CD4-positive, alpha-beta memory T cell (primary cell): ENCODE data around the gene CEACAM19. TPM values are rescaled to one million over a fixed set of nuclear protein-coding genes. Genes with fewer than 3 reads are reported as not detected.

ENCODE experiments used
- CTCF ChIA-PET: fragments of 350-600 bp; sonication (Branson Sonifier 250); formaldehyde crosslinking; loops from one replicate; lab custom pipeline; 2021; ENCODE audit warnings: inconsistent platforms; ENCODE audit not compliant: partially characterized antibody; lab: Charles Lee
- POLR2A ChIA-PET: fragments of 350-600 bp; sonication (Branson Sonifier 250); formaldehyde crosslinking; loops from one replicate; lab custom pipeline; 2021; ENCODE audit not compliant: partially characterized antibody; lab: Charles Lee
- DNase-seq, 5 donors: peaks; one replicate each; pipeline versions ENCODE4 v3.0.0 to v3.0.0-alpha.2; 2020 to 2022; ENCODE audit warnings: mixed read lengths in 1 of 5
- H3K27ac ChIP-seq: one replicate; pipeline ENCODE4 v1.7.0; 2013; ENCODE audit warnings: low read depth, low read length
- H3K27me3 ChIP-seq: 2 replicates; pipeline ENCODE4 v1.7.0; 2013; ENCODE audit warnings: mild to moderate bottlenecking, low read length, moderate library complexity; ENCODE audit not compliant: insufficient read depth
- H3K36me3 ChIP-seq: 2 replicates; pipeline ENCODE4 v1.7.0; 2013; ENCODE audit warnings: mild to moderate bottlenecking, low read length, moderate library complexity; ENCODE audit not compliant: insufficient read depth
- H3K4me1 ChIP-seq: 2 replicates; pipeline ENCODE4 v1.7.0; 2013; ENCODE audit warnings: mild to moderate bottlenecking, low read length, moderate library complexity; ENCODE audit not compliant: insufficient read depth
- H3K4me3 ChIP-seq, 2 donors: one replicate each; pipeline ENCODE4 v1.7.0; 2013; ENCODE audit warnings: low read length in 2 of 2, mild to moderate bottlenecking in 1 of 2
- H3K9me3 ChIP-seq, 2 donors: one replicate each; pipeline ENCODE4 v1.7.0; 2013; ENCODE audit warnings: low read length in 2 of 2, control low read depth in 1 of 2; ENCODE audit not compliant: control insufficient read depth in 1 of 2
- H3K27ac Mint-ChIP-seq, 7 donors: one replicate each; pipeline ENCODE4 v1.8.0; 2020 to 2021; ENCODE audit warnings: mixed read lengths in 7 of 7, mild to moderate bottlenecking in 6 of 7, inconsistent platforms in 3 of 7, moderate library complexity in 3 of 7
- H3K27me3 Mint-ChIP-seq, 2 donors: one replicate each; pipeline ENCODE4 v1.8.0; 2020 to 2021; ENCODE audit warnings: mixed read lengths in 2 of 2
- H3K36me3 Mint-ChIP-seq, 2 donors: one replicate each; pipeline ENCODE4 v1.8.0; 2020 to 2021; ENCODE audit warnings: mixed read lengths in 2 of 2, inconsistent platforms in 1 of 2, mild to moderate bottlenecking in 1 of 2
- H3K4me1 Mint-ChIP-seq, 4 donors: one replicate each; pipeline ENCODE4 v1.8.0; 2020 to 2021; ENCODE audit warnings: mixed read lengths in 4 of 4, mild to moderate bottlenecking in 1 of 4
- H3K4me3 Mint-ChIP-seq, 8 donors: one replicate each; pipeline ENCODE4 v1.8.0; 2020 to 2021; ENCODE audit warnings: mixed read lengths in 8 of 8, mild to moderate bottlenecking in 7 of 8, moderate library complexity in 6 of 8, inconsistent platforms in 3 of 8
- H3K9me3 Mint-ChIP-seq, 8 donors: one replicate each; pipeline ENCODE4 v1.8.0; 2020 to 2021; ENCODE audit warnings: mixed read lengths in 8 of 8, mild to moderate bottlenecking in 5 of 8, inconsistent platforms in 3 of 8, moderate library complexity in 1 of 8
- intact Hi-C: fragments of 100-400 bp; cut with micrococcal nuclease; formaldehyde crosslinking; loops from one replicate; pipeline ENCODE4 v1.15.1; 2023
- microRNA-seq: library from miRNA; unstranded; fragments of <30 nt; microRNA quantifications from one replicate; pipeline ENCODE4 v1.2.0, GENCODE V29; 2021; ENCODE audit warnings: borderline replicate concordance, borderline number of aligned reads, borderline microRNAs expressed, mixed read lengths
- polyA plus RNA-seq, 2 donors: library from polyadenylated mRNA; unstranded; fragments of 300-500 nt; fragmentation: Illumina TruSeq; gene quantifications; one replicate each; pipeline ENCODE4 v1.2.3, GENCODE V29; 2021
- total RNA-seq, 2 experiments: library from RNA; stranded (reverse); gene quantifications; one replicate each; pipeline ENCODE4 v1.2.3, GENCODE V29; 2021

The CEACAM19 gene
- total and polyA plus RNA-seq, 4 experiments from 2014 or later = 1.3 to 1.4 TPM; not detected in 2

GRCh38 chr19:44731622-44732021 lies 60.3 kb downstream of the CEACAM19 start:
- Histone ChIP-seq H3K27me3 (no peaks in the 10 kb centered on the region), H3K27ac (no peak overlapping the region), H3K4me3 (no peak overlapping the region), H3K36me3 (no peaks in the 10 kb centered on the region), H3K9me3 (no peaks in the 10 kb centered on the region), H3K4me1 (no peaks in the 10 kb centered on the region)
- intact Hi-C loops = no loop called here
- H3K4me3 Mint-ChIP-seq = no peak overlapping the region
- peaks cover 0 to 2% (median 0%) of the 10 kb centered on the region in 8 donors for H3K9me3 Mint-ChIP-seq
- ChIA-PET POLR2A (no interaction called here), CTCF (interaction anchor here (1.0 to 15.5 kb wide), 2 partner anchors 12 to 37 kb away, joined by 3 to 545 read pairs; no protein-coding TSS in a partner anchor)
- no peak for DNase-seq
- peaks cover 0 to 8% (median 6%) of the 10 kb centered on the region in 4 donors for H3K4me1 Mint-ChIP-seq
- no peaks in the 10 kb centered on the region for H3K27me3 Mint-ChIP-seq
- H3K27ac Mint-ChIP-seq = peak overlapping the region in 1 of 7 donors; percentile 30
- H3K36me3 Mint-ChIP-seq = no peaks in the 10 kb centered on the region

GRCh38 chr19:44732235-44733014 lies 61.1 kb downstream of the CEACAM19 start:
- peaks cover 0 to 8% (median 6%) of the 10 kb centered on the region in 4 donors for H3K4me1 Mint-ChIP-seq
- ChIA-PET POLR2A (no interaction called here), CTCF (interaction anchor here (1.0 to 15.5 kb wide), 3 partner anchors 9 to 37 kb away, joined by 3 to 545 read pairs (median 15); no protein-coding TSS in a partner anchor)
- no peaks in the 10 kb centered on the region for H3K36me3 ChIP-seq
- intact Hi-C loops = no loop called here
- H3K4me3 Mint-ChIP-seq = no peak overlapping the region
- no peak overlapping the region for H3K4me3 ChIP-seq
- no peaks in the 10 kb centered on the region for H3K36me3 Mint-ChIP-seq
- H3K27me3 Mint-ChIP-seq = no peaks in the 10 kb centered on the region
- peaks cover 0 to 2% (median 0%) of the 10 kb centered on the region in 8 donors for H3K9me3 Mint-ChIP-seq
- H3K4me1 ChIP-seq = no peaks in the 10 kb centered on the region
- no peak for DNase-seq
- H3K9me3 ChIP-seq = no peaks in the 10 kb centered on the region
- no peaks in the 10 kb centered on the region for H3K27me3 ChIP-seq
- no peak overlapping the region for H3K27ac ChIP-seq
- no peak overlapping the region for H3K27ac Mint-ChIP-seq

Small RNA genes lying within 50 kb of the gene (microRNA-seq; reads per million reads assigned to microRNA genes)
- not detected for gene MIR4531

Other genes starting within 250 kb of the CEACAM19 start
- under 1 TPM; 0.58 to 0.69 TPM for gene ZNF229, start 223.0 kb upstream of the CEACAM19 start, total RNA-seq
- gene ZNF229, start 223.0 kb upstream of the CEACAM19 start, polyA plus RNA-seq = 1 to 10 TPM in 1 of 2 donors, under 1 TPM in 1; 0.16 to 1.6 TPM
- gene ZNF180, start 171.0 kb upstream of the CEACAM19 start, total RNA-seq = 10 to 100 TPM; 17.1 to 18.0 TPM
- gene ZNF180, start 171.0 kb upstream of the CEACAM19 start, polyA plus RNA-seq = 10 to 100 TPM in 1 of 2 donors, 1 to 10 TPM in 1; 5.2 to 10.8 TPM
- not detected for gene CEACAM20, start 141.8 kb upstream of the CEACAM19 start, total RNA-seq
- not detected for gene CEACAM20, start 141.8 kb upstream of the CEACAM19 start, polyA plus RNA-seq
- not detected for gene IGSF23, start 57.9 kb upstream of the CEACAM19 start, total RNA-seq
- gene IGSF23, start 57.9 kb upstream of the CEACAM19 start, polyA plus RNA-seq = not detected
- 1 to 10 TPM; 1.0 to 1.7 TPM for gene PVR, start 27.6 kb upstream of the CEACAM19 start, total RNA-seq
- gene PVR, start 27.6 kb upstream of the CEACAM19 start, polyA plus RNA-seq = under 1 TPM in 1 of 2 donors, not detected in 1; 0.34 TPM
- not detected for gene CEACAM16, start 27.7 kb downstream of the CEACAM19 start, total RNA-seq
- gene CEACAM16, start 27.7 kb downstream of the CEACAM19 start, polyA plus RNA-seq = not detected
- 10 to 100 TPM; 10.9 to 11.8 TPM for gene BCL3, start 77.2 kb downstream of the CEACAM19 start, total RNA-seq
- gene BCL3, start 77.2 kb downstream of the CEACAM19 start, polyA plus RNA-seq = 10 to 100 TPM in 1 of 2 donors, 1 to 10 TPM in 1; 3.9 to 15.0 TPM
- gene CBLC, start 106.4 kb downstream of the CEACAM19 start, total RNA-seq = not detected
- not detected for gene CBLC, start 106.4 kb downstream of the CEACAM19 start, polyA plus RNA-seq
- gene BCAM, start 137.6 kb downstream of the CEACAM19 start, total RNA-seq = not detected
- not detected for gene BCAM, start 137.6 kb downstream of the CEACAM19 start, polyA plus RNA-seq
- gene NECTIN2, start 174.8 kb downstream of the CEACAM19 start, total RNA-seq = 1 to 10 TPM in 1 of 2 experiments, under 1 TPM in 1; 0.84 to 1.7 TPM
- gene NECTIN2, start 174.8 kb downstream of the CEACAM19 start, polyA plus RNA-seq = under 1 TPM in 1 of 2 donors, not detected in 1; 0.11 TPM
- 10 to 100 TPM; 32.8 to 34.6 TPM for gene TOMM40, start 219.8 kb downstream of the CEACAM19 start, total RNA-seq
- 10 to 100 TPM; 30.9 to 43.6 TPM for gene TOMM40, start 219.8 kb downstream of the CEACAM19 start, polyA plus RNA-seq
- gene APOE, start 234.3 kb downstream of the CEACAM19 start, total RNA-seq = 10 to 100 TPM in 1 of 2 experiments, 1 to 10 TPM in 1; 9.0 to 11.9 TPM
- not detected for gene APOE, start 234.3 kb downstream of the CEACAM19 start, polyA plus RNA-seq
- gene APOC1, start 243.1 kb downstream of the CEACAM19 start, total RNA-seq = 1 to 10 TPM; 6.4 to 7.0 TPM
- not detected for gene APOC1, start 243.1 kb downstream of the CEACAM19 start, polyA plus RNA-seq